ENCODE data around the gene MUC6.

The MUC6 gene

GRCh38 chr11:1043563-1044096, 7.1 kb upstream of the MUC6 start:
- no peak for TF ChIP-seq CTCF (IDR thresholded peaks at IDR 0.05; ENCODE audit: insufficient read depth, low read depth, low read length, missing control alignments)
- no peak overlapping the region for H3K4me3 ChIP-seq (ENCODE audit: low read length)
- no peak for DNase-seq (ENCODE audit: low read depth)

- TF ChIP-seq CTCF (IDR thresholded peaks at IDR 0.05; ENCODE audit: insufficient read depth, low read depth, low read length, missing control alignments), result no peak
- DNase-seq (ENCODE audit: low read depth), result no peak
- no peak overlapping the region for H3K4me3 ChIP-seq (ENCODE audit: low read length)
Measured at GRCh38 chr11:1042626-1043562, 6.4 kb upstream of the MUC6 start.

- no peak for TF ChIP-seq CTCF (IDR thresholded peaks at IDR 0.05; ENCODE audit: insufficient read depth, low read depth, low read length, missing control alignments)
- no peak for DNase-seq (ENCODE audit: low read depth)
- H3K4me3 ChIP-seq (ENCODE audit: low read length), result no peak overlapping the region
Measured at GRCh38 chr11:1041936-1042608, 5.6 kb upstream of the MUC6 start.

- no peak for TF ChIP-seq CTCF (IDR thresholded peaks at IDR 0.05; ENCODE audit: insufficient read depth, low read depth, low read length, missing control alignments)
- DNase-seq (ENCODE audit: low read depth), result no peak
- no peak overlapping the region for H3K4me3 ChIP-seq (ENCODE audit: low read length)
Measured at GRCh38 chr11:1041471-1041870, 5.0 kb upstream of the MUC6 start.

GRCh38 chr11:1041149-1041467, 4.6 kb upstream of the MUC6 start:
- TF ChIP-seq CTCF (IDR thresholded peaks at IDR 0.05; ENCODE audit: insufficient read depth, low read depth, low read length, missing control alignments), result no peak
- no peak overlapping the region for H3K4me3 ChIP-seq (ENCODE audit: low read length)
- DNase-seq (ENCODE audit: low read depth), result no peak

- no peak for TF ChIP-seq CTCF (IDR thresholded peaks at IDR 0.05; ENCODE audit: insufficient read depth, low read depth, low read length, missing control alignments)
- no peak for DNase-seq (ENCODE audit: low read depth)
- no peak overlapping the region for H3K4me3 ChIP-seq (ENCODE audit: low read length)
Measured at GRCh38 chr11:1040428-1041148, 4.1 kb upstream of the MUC6 start.

Measured in epithelial cell of esophagus (primary cell).